Left renal cortex interstitium (tissue), 4 donors: ENCODE measurements around the gene PJA1. TPM values are rescaled to one million over a fixed set of nuclear protein-coding genes. Genes with fewer than 3 reads are reported as not detected.

Source experiments
- DNase-seq, 4 donors: peaks; one replicate each; pipeline ENCODE4 v3.0.0-alpha.2; 2013; ENCODE audit warnings: low read depth in 4 of 4, low spot score in 2 of 4, missing footprints in 1 of 4
- polyA plus RNA-seq, 4 donors: library from polyadenylated mRNA; unstranded; fragments of 120-200 nt; gene quantifications; one replicate each; pipeline ENCODE4 v1.2.1, GENCODE V29; 2013; ENCODE audit not compliant: insufficient read length in 4 of 4

The PJA1 gene
- polyA plus RNA-seq, 4 donors: 88.6 to 112 (median 96.4) TPM

- DNase-seq: no peak
Observed at GRCh38 chrX:69144838-69145680, 20.2 kb downstream of the PJA1 start.

- DNase-seq: no peak
Observed at GRCh38 chrX:69143530-69143929, 21.7 kb downstream of the PJA1 start.

- no peak for DNase-seq
Observed at GRCh38 chrX:69142788-69143469, 22.3 kb downstream of the PJA1 start.

GRCh38 chrX:69140837-69141236, 24.4 kb downstream of the PJA1 start:
- no peak for DNase-seq

- no peak for DNase-seq
Observed at GRCh38 chrX:69139516-69139915, 25.7 kb downstream of the PJA1 start.

GRCh38 chrX:69138512-69138911, 26.7 kb downstream of the PJA1 start:
- no peak for DNase-seq

DNA sequence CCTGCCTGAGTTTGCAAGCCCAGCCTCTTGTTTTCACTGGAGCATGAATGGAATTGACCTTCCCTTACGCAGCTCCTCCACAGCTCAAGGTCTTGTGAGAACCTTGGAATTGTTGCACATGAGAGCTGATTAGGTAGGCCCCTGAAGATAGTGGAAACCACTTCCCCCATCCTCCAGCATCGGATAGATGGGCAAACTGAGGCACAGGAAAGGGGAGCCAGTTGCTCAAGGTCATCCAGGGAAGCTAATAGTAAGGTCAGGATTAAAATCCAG, 27.2 kb downstream of the PJA1 start:
- no peak for DNase-seq

GRCh38 chrX:69137371-69138117, 27.7 kb downstream of the PJA1 start:
- DNase-seq: peak in 2 of 4 donors; percentile 48 to 65

DNA sequence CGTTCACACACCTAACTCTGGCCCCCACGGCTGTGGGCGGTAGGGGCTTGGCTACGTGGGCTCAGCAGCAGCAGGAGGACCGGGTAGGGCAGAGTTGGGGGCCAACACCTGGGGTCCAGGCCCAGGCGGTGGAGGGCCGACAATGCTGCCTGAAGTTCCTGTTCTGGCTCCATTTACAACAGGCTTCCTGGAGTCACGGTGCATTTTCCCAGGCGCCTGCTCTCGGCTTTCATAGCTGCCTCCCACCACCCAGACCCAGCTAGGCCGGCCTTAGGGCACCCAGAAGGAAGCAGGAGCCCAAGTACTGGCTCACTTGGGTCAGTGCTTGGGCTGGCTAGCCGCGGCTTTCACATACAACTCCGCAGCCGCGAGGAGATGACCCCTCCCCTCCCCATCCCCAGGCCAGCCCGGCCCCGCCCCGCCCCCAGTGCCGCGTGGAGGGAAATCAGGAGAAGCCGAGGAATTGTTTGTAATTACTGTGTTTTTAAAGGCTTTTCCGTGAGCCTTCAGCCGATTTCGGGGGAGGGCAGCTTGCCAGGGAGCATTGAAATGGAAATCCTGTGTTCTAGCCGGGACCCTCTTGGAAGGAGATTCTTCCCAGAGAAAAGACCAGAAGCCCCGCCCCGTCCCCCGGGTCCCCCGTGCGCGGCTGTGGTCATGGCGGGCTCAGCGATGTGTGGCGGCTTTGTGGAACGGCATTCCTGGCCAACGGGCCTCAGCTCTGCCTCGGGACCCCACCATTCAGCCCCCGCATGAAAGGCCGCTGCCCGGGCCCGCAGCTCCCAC, 28.5 kb downstream of the PJA1 start:
- DNase-seq: no peak

DNA sequence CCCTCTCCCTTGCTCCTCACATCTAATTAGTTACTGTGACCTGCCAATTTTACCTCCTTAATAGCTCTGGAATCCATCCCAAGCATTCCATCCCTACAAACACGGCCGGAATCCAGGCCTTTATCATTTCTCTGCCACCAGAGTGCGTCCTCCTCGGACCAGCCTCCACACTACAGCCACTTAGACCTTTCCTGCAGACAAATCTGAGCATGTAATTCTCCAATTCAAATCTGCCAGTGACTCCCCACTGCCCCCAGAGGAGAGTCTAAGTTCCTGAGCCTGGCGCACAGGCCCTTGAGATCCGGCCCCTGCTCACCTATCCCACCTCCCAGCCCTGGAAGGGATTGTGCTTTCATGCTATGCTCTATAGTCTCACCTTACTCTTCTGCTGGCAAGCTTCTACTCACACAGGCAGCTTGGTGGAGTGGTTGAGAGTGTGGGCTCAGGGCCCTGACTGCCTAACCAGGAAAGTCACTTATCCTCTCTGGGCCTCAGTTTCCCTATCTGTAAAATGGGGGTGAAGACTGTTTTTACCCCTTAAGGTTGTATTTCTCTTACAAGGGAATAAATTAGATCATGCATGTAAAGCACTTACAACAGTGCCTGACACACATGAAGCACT, 31.2 kb downstream of the PJA1 start:
- no peak for DNase-seq

DNA sequence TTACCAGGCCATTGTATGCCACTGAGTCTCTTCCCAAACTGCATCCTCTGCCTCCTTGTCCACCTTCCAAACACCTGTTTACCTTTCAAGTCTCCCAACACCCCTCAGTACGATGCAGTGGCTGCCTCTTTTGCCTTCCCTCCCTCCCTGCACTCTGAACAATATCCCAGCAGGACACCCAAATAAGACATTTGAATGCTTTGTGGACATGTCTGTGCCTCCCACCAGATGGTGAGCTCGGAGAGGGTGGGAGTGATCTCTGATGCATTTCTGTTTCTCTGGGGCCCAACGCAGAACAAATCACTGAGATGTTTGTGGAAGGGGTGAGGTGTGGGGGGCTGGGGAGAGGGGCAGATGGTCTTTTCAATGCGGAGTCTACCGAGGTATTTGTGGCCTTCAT, 33.4 kb downstream of the PJA1 start:
- DNase-seq: no peak

- DNase-seq: no peak
Observed at GRCh38 chrX:69130439-69130838, 34.8 kb downstream of the PJA1 start.

GRCh38 chrX:69128588-69128987, 36.7 kb downstream of the PJA1 start:
- no peak for DNase-seq

GRCh38 chrX:69127466-69127865, 37.8 kb downstream of the PJA1 start:
- DNase-seq: no peak

GRCh38 chrX:69126642-69127041, 38.6 kb downstream of the PJA1 start:
- DNase-seq: no peak

DNA sequence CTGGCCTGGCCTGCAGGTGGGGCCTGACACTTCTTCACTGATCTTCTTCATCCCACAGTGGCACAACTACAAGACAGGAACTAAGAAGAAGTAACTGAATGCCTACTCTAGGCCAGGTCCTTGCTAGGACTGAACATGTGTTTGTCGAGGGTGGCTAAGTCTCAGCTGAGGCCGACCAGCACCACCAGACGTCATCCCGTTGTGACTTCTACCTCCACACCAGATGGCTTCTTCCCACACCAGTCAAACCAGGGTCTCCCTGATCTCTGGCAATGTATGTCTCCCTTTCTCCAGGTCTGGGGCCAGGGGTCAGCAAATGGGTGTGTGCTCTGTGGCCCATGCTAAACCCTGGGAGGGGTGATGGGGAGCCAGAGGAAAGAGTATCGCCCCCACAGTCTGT, 40.2 kb downstream of the PJA1 start:
- no peak for DNase-seq

GRCh38 chrX:69124108-69124507, 41.1 kb downstream of the PJA1 start:
- DNase-seq: no peak

- no peak for DNase-seq
Observed at GRCh38 chrX:69123481-69123880, 41.8 kb downstream of the PJA1 start.

DNA sequence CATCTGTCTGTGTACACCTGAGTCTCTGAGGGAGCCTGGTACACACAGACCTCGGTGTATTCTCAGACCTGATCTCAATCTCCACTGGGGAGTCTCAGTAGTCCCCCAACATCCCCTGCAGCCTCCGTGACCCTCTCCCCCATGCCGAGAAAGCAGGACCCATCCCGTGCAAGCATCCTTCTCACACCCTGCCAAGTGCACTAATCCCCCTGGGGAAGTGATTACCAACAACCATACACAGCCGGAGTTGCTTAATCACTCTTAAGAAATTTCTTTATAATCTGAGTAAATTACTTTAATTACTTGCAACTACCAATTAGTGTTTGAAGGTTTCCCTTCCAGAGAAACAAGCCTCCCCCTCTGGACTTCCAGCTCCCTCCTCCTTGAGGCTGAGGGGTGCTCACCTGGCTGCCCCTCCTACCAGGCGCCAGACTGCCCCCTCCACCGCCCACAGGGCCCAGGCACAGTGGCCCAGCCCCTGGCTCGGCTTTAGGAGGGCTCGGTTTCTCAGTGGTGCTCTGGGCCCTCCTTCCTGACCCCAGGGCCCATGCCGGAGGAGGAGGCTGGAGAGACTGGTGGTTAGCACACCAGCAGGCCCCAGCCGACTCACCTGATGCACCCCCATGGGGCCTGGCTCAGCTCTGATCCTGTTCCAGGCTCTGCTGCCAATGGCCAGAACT, 43.8 kb downstream of the PJA1 start:
- no peak for DNase-seq

DNA sequence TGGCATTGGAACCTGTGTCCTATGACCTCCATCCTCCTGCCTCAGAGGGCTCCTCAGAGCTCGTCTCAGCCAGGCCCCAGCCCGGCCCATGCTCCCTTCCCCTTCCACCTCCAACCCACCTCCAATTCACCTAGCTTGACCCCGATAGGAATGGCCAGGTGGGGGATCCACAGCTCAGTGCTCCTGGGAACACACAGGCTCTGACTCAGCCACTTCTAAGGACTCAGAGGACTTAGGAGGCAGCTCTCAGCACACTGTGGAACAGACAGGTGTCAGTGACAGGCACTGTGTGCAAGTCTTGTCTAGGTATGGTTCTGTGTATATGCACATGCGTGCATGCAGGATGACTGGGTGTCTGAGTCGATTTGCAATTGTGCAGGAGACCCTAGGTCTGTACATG, 44.8 kb downstream of the PJA1 start:
- DNase-seq: no peak
